Heart left ventricle (tissue), 13 donors: ENCODE data around the gene NEK2.

ENCODE experiments used
- CTCF ChIP-seq, 12 donors: fragments of 200-600 bp; sonication (generic) in 4 of 12; IDR thresholded peaks; one replicate each; pipeline versions ENCODE4 v1.5.0 to v1.8.0; 2018 to 2022; ENCODE audit warnings: antibody characterized with exemption in 12 of 12, mild to moderate bottlenecking in 5 of 12
- POLR2A ChIP-seq, 2 donors: fragments of 450-650 bp; IDR thresholded peaks; one replicate each; pipeline ENCODE4 v1.6.1; 2017; ENCODE audit warnings: antibody characterized with exemption in 2 of 2, mild to moderate bottlenecking in 2 of 2, moderate library complexity in 2 of 2
- donor health status: ischemic (EF 13 %, LVEDD 7.1; RV severe dilation, severe dysfunction).
- donor health status: DM: no; HTN: yes; CAD: no.
- donor health status: DM: no; HTN: no; CAD: no.
- donor health status: ischemic (EF 25% LVEDD 6.9; RV normal size, moderate dysfunction).
- donor health status: ischemic (EF 25% LVEDD 5.7; RV mildly dilated, moderate dysfunction).
- donor health status: ischemic (EF 35%, LVEDD 5.7; RV mildly dilated, moderate dysfunction).
- donor health status: nonischemic (EF 11% LVEDD 7.7; RV severe dilation, severe dysfunction).
- donor health status: DM: yes; HTN: yes; CAD: no.
- donor health status: PGD.
- donor health status: ischemic (EF 29% LVEDD 5.4; RV normal size, mild dysfunction).
- donor health status: nonischemic (EF 23%, LVEDD 6.1; RV moderate dilation, normal function).

DNA sequence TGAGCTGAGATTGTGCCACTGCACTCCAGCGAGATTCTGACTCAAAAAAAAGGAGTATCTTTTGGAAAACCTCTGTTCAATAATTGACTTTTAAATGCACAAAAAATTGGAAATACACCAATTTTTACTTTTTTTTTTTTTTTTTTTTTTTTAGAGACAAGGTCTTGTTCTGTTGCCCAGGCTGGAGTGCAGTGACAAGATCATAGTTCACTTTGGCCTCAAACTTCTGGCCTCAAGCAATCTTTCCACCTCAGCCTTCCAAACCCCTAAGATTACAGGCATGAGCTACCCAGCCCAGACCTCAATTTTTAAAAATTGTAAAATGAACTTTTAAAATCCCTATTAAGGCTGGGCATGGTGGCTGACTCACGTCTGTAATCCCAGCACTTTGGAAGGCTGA lies 30.8 kb downstream of the NEK2 start:
- TF ChIP-seq CTCF (IDR thresholded peaks at IDR 0.05), result no peak
- no peak for TF ChIP-seq POLR2A (IDR thresholded peaks at IDR 0.05)
